H9 (cell line): ENCODE measurements around the gene CST3. TPM values are rescaled to one million over a fixed set of nuclear protein-coding genes. Genes with fewer than 3 reads are reported as not detected.

Experiments
- DNase-seq: peaks from one replicate; pipeline ENCODE4 v3.0.0-alpha.2; 2017
- H2AFZ ChIP-seq: one replicate; pipeline ENCODE4 v1.6.1; 2013; ENCODE audit warnings: mild to moderate bottlenecking, low read length, control low read depth, moderate library complexity
- H2AK5ac ChIP-seq: 2 replicates; pipeline ENCODE4 v1.6.1; 2013; ENCODE audit warnings: low read length, control low read depth, mixed read lengths; ENCODE audit not compliant: insufficient read length
- H2BK120ac ChIP-seq: one replicate; pipeline ENCODE4 v1.6.1; 2013; ENCODE audit warnings: low read depth, mild to moderate bottlenecking, low read length, control low read depth, inconsistent platforms; ENCODE audit not compliant: poor library complexity, severe bottlenecking
- H2BK12ac ChIP-seq: 2 replicates; pipeline ENCODE4 v1.6.1; 2013; ENCODE audit warnings: low read length, control low read depth, mixed read lengths, low read depth; ENCODE audit not compliant: insufficient read length
- H2BK15ac ChIP-seq: 2 replicates; pipeline ENCODE4 v1.6.1; 2013; ENCODE audit warnings: low read depth, low read length, control low read depth
- H2BK20ac ChIP-seq: one replicate; pipeline ENCODE4 v1.6.1; 2013; ENCODE audit warnings: low read depth, mild to moderate bottlenecking, low read length, control low read depth, inconsistent platforms; ENCODE audit not compliant: poor library complexity, severe bottlenecking
- H2BK5ac ChIP-seq: 2 replicates; pipeline ENCODE4 v1.6.1; 2013; ENCODE audit warnings: low read length, control low read depth, mixed read lengths; ENCODE audit not compliant: insufficient read length
- H3K14ac ChIP-seq: 2 replicates; pipeline ENCODE4 v1.6.1; 2013; ENCODE audit warnings: low read length, control low read depth; ENCODE audit not compliant: insufficient read depth
- H3K18ac ChIP-seq: 2 replicates; pipeline ENCODE4 v1.6.1; 2013; ENCODE audit warnings: low read depth, mild to moderate bottlenecking, mixed read lengths, low read length, control low read depth; ENCODE audit not compliant: insufficient read length
- H3K23ac ChIP-seq: 2 replicates; pipeline ENCODE4 v1.6.1; 2013; ENCODE audit warnings: low read length, control low read depth, mixed read lengths, low read depth; ENCODE audit not compliant: insufficient read length
- H3K23me2 ChIP-seq: 2 replicates; pipeline ENCODE4 v1.6.1; 2013; ENCODE audit warnings: low read depth, mild to moderate bottlenecking, mixed read lengths, low read length, control low read depth; ENCODE audit not compliant: insufficient read length, poor library complexity, severe bottlenecking
- H3K27ac ChIP-seq: 2 replicates; pipeline ENCODE4 v1.5.1; 2013; ENCODE audit warnings: low read length, control low read depth, mixed read lengths, low read depth; ENCODE audit not compliant: insufficient read length
- H3K27me3 ChIP-seq: 2 replicates; pipeline ENCODE4 v1.6.1; 2013; ENCODE audit warnings: low read length, control low read depth, inconsistent platforms; ENCODE audit not compliant: insufficient read depth
- H3K4ac ChIP-seq: 2 replicates; pipeline ENCODE4 v1.6.1; 2013; ENCODE audit warnings: low read depth, mild to moderate bottlenecking, control low read depth, inconsistent platforms, low read length, moderate library complexity
- H3K4me1 ChIP-seq: 2 replicates; pipeline ENCODE4 v1.6.1; 2013; ENCODE audit warnings: low read length, control low read depth, inconsistent platforms; ENCODE audit not compliant: insufficient read depth
- H3K4me2 ChIP-seq: 2 replicates; pipeline ENCODE4 v1.6.1; 2013; ENCODE audit warnings: low read length, control low read depth, mixed read lengths; ENCODE audit not compliant: insufficient read length, insufficient read depth
- H3K56ac ChIP-seq: 2 replicates; pipeline ENCODE4 v1.6.1; 2013; ENCODE audit warnings: low read depth, mild to moderate bottlenecking, mixed read lengths, low read length, control low read depth; ENCODE audit not compliant: insufficient read length
- H3K79me1 ChIP-seq: 2 replicates; pipeline ENCODE4 v1.6.1; 2013; ENCODE audit warnings: low read depth, mild to moderate bottlenecking, moderate library complexity, low read length, control low read depth, inconsistent platforms; ENCODE audit not compliant: insufficient read depth, poor library complexity, severe bottlenecking
- H3K79me2 ChIP-seq: 2 replicates; pipeline ENCODE4 v1.6.1; 2013; ENCODE audit warnings: low read length, control low read depth, inconsistent platforms; ENCODE audit not compliant: insufficient read depth
- H3K9ac ChIP-seq: 2 replicates; pipeline ENCODE4 v1.6.1; 2013; ENCODE audit warnings: low read length, control low read depth, mixed read lengths; ENCODE audit not compliant: insufficient read length; ENCODE audit errors: extremely low read depth
- H3K9me3 ChIP-seq: one replicate; pipeline ENCODE4 v1.6.1; 2013; ENCODE audit warnings: low read depth, low read length, inconsistent platforms; ENCODE audit not compliant: control insufficient read depth
- H3T11ph ChIP-seq: one replicate; pipeline ENCODE4 v1.6.1; 2013; ENCODE audit warnings: mild to moderate bottlenecking, low read length, control low read depth, inconsistent platforms
- H4K20me1 ChIP-seq: one replicate; pipeline ENCODE4 v1.6.1; 2013; ENCODE audit not compliant: control insufficient read depth, insufficient read length, insufficient read depth
- H4K5ac ChIP-seq: 2 replicates; pipeline ENCODE4 v1.6.1; 2013; ENCODE audit warnings: low read depth, mild to moderate bottlenecking, mixed read lengths, low read length, control low read depth; ENCODE audit not compliant: insufficient read length
- H4K8ac ChIP-seq: replicated peaks from 2 replicates; pipeline ENCODE4 v1.6.1; 2013; ENCODE audit warnings: low read length, control low read depth, mixed read lengths, low read depth; ENCODE audit not compliant: insufficient read length
- H4K91ac ChIP-seq: 2 replicates; pipeline ENCODE4 v1.6.1; 2013; ENCODE audit warnings: low read depth, mild to moderate bottlenecking, moderate library complexity, mixed read lengths, low read length, control low read depth; ENCODE audit not compliant: insufficient read length
- H3K27ac Mint-ChIP-seq, 3 experiments: 2 replicates in 2 of 3; 3 replicates in 1 of 3; pipeline ENCODE4 v1.8.0; 2020 to 2021; ENCODE audit warnings: mixed read lengths in 3 of 3, mild to moderate bottlenecking in 1 of 3, moderate library complexity in 1 of 3
- H3K27me3 Mint-ChIP-seq: 2 replicates; pipeline ENCODE4 v1.8.0; 2021; ENCODE audit warnings: low read depth, mild to moderate bottlenecking, moderate library complexity, mixed read lengths
- H3K36me3 Mint-ChIP-seq, 3 experiments: 2 replicates in 2 of 3; 3 replicates in 1 of 3; pipeline ENCODE4 v1.8.0; 2020 to 2021; ENCODE audit warnings: low read depth in 3 of 3, mixed read lengths in 3 of 3; ENCODE audit not compliant: insufficient read depth in 1 of 3
- H3K4me1 Mint-ChIP-seq, 2 experiments: 2 replicates each; pipeline ENCODE4 v1.8.0; 2020; ENCODE audit warnings: mixed read lengths in 2 of 2
- H3K4me3 Mint-ChIP-seq, 2 experiments: 2 replicates in 1 of 2; 3 replicates in 1 of 2; pipeline ENCODE4 v1.8.0; 2020 to 2021; ENCODE audit warnings: mild to moderate bottlenecking in 2 of 2, mixed read lengths in 2 of 2, moderate library complexity in 1 of 2
- H3K9me3 Mint-ChIP-seq, 2 experiments: 2 replicates in 1 of 2; 3 replicates in 1 of 2; pipeline ENCODE4 v1.8.0; 2020; ENCODE audit warnings: mild to moderate bottlenecking in 2 of 2, mixed read lengths in 2 of 2, moderate library complexity in 1 of 2
- CTCF ChIP-seq: fragments of 200-600 bp; sonication (generic); conservative IDR thresholded peaks from 3 replicates; pipeline ENCODE4 v1.8.0; 2021; ENCODE audit warnings: antibody characterized with exemption, mild to moderate bottlenecking
- WGBS: extraction: QIAGEN DNeasy Blood & Tissue Kit; methylation state at CpG from one replicate; pipeline ENCODE4 v1.1.7; 2013; ENCODE audit warnings: missing lambda C conversion rate, low lambda C conversion rate, mixed read lengths; ENCODE audit not compliant: insufficient read length; ENCODE audit errors: extremely low coverage; 5-methylcytosine and 5-hydroxymethylcytosine counted together
- total RNA-seq: library from RNA; stranded (reverse); gene quantifications from 2 replicates; pipeline ENCODE4 v1.2.1, GENCODE V29; 2021

CST3 gene
- total RNA-seq, 1 experiment from 2014 or later: 77.2 TPM

DNA sequence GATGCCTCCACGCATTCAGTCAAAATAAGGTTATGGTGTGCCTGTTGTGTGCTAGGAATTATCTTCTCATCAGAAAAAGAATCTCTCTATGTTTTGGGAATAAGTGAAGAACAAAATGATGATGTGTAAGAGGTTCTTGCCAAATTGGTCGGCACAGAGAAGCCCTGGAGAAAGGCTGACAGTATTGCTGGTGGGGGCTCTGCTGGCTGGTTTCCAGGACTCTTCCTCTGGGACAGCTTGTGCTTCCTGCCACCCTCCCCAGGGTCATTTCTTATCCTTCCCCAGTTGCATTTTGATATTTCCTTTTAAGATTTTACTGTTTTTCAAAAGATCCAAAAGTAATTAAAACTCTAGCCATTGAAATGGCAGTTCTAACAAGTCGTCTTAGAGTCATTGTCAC, 28.9 kb upstream of the CST3 start:
- Histone ChIP-seq H3K4ac (no peak overlapping the region), H3K14ac (no peak overlapping the region), H4K8ac (no peak overlapping the region), H3K23ac (no peak overlapping the region), H3K18ac (no peak overlapping the region), H4K91ac (no peak overlapping the region), H4K5ac (no peak overlapping the region), H3K4me1 (no peaks in the 10 kb centered on the region), H3K56ac (no peak overlapping the region), H2BK15ac (no peak overlapping the region), H2BK20ac (no peak overlapping the region), H2AFZ (no peak overlapping the region), H3K27ac (no peak overlapping the region), H3K27me3 (no peaks in the 10 kb centered on the region), H3K79me1 (no peaks in the 10 kb centered on the region), H4K20me1 (no peaks in the 10 kb centered on the region), H2AK5ac (no peak overlapping the region), H3K9me3 (no peaks in the 10 kb centered on the region), H3K79me2 (no peaks in the 10 kb centered on the region), H2BK12ac (no peak overlapping the region), H3K23me2 (no peaks in the 10 kb centered on the region), H3K9ac (no peak overlapping the region), H3K4me2 (no peak overlapping the region), H2BK5ac (no peak overlapping the region), H3T11ph (no peak overlapping the region), H2BK120ac (no peak overlapping the region)
- no CpG with 5 or more reads among the region's 3 CpGs for WGBS
- no peaks in the 10 kb centered on the region for H3K4me1 Mint-ChIP-seq
- H3K27me3 Mint-ChIP-seq: no peaks in the 10 kb centered on the region
- no peak for DNase-seq
- no peak for TF ChIP-seq CTCF
- H3K36me3 Mint-ChIP-seq: no peaks in the 10 kb centered on the region
- H3K4me3 Mint-ChIP-seq: no peak overlapping the region
- no peaks in the 10 kb centered on the region for H3K9me3 Mint-ChIP-seq
- no peak overlapping the region for H3K27ac Mint-ChIP-seq
